Measurements from ENCODE around the gene CASK.
"Not testable (repeated sequence)": the region's sequence is repeated elsewhere in the genome, so short reads cannot be mapped to it uniquely, and the experiment has no call there.

The CASK gene

DNA sequence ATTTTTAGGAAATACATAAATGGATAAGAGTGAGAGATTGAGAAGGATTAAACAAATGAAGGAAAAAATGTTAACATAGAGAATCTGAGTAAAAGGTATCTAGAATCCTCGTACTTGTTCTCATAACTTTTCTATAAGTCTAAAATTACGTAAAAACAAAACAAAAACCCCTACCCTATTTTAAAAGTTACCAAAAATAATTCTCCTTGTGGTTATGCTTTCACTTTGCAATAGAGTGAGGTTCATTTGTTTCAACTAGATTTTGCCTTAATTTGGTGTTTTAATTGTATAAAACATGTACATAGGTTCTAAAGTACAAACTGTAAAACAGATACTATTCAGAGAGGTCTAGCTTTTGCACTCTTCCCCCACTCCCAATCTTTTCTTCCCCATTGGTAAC is 238.4 kb downstream of the CASK start:
- DNase-seq = no peak

GRCh38 chrX:41684138-41684537 is 239.2 kb downstream of the CASK start:
- DNase-seq = no peak

GRCh38 chrX:41677183-41678060 is 245.9 kb downstream of the CASK start:
- no peak for DNase-seq

GRCh38 chrX:41676361-41676760 is 247.0 kb downstream of the CASK start:
- not testable (repeated sequence) for DNase-seq

- DNase-seq = no peak
Observed at GRCh38 chrX:41672643-41673042, 250.7 kb downstream of the CASK start.

GRCh38 chrX:41671082-41671481 is 252.3 kb downstream of the CASK start:
- DNase-seq = no peak

DNA sequence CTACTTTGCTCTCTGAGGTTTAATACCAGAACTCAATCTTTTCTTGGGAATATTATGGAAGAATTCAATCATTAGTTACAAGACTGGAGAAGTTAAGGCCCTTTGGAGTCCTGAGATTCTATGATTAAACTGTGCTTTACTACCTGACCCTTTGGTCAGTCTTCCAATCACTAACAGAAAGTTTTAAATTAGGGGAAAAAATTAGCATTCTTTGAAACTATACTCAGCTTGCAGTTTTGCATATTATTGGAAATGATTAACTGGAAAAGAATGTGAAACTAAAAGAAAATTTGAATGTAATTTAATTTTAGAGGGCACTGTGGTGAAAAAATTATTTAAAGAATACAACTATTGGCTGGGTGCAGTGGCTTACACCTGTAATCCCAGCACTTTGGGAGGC is 253.2 kb downstream of the CASK start:
- DNase-seq = no peak

DNA sequence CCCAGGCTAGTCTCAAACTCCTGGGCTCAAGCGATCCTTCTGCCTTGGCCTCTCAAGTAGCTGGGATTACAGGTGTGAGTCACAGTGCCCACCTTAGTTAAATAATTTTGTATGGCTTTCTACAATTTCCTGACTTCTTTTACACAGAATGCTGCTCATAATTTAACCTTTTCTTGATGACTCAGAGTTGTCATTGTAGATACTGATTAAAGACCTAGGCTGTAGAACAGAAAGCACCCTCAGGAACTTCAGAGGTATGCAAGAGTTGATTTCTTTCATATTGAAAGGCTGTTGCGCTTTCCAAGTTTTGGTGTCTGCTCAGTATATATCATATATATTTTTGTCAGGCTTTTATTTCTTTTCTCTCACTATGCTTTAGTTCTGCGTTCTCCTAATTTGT is 255.7 kb downstream of the CASK start:
- no peak for DNase-seq

DNA sequence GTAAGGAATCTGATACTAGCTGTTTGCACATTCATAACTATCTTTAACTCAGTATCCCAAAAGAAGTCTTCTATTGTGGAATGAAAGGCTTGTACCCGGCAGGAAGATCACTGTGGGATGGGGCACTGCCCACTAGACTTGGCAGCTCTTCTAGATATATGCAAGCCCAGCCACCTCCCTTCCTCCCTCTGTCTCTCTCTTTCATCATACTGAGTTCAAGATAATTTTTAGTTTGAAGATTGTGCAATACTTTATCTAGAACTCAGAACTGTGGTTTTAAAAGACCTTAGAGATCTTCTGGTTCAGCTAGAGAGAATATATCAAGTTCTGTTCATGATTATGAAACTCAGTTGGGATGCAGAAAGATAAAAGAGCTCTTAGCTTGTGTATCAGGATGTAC is 257.1 kb downstream of the CASK start:
- no peak for DNase-seq

DNA sequence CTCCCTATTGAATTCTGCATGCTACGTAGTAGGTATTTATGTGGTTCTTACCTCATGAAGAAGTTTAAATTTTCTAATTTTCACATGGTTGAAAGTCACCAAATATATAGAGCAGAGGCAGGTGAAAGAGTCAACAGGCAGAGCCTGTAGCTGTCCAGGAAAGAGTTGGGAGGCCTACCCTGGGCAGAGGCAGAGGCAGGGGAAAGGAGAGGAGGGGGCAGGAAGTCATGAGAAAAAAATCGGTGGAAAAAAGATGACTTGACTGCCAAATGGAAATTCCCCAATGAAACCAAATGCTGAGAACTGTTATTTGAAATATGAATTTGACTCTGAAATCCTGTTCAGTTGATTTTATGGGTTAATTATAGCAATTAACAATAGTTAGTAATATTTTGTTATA is 257.7 kb downstream of the CASK start:
- no peak for DNase-seq

- DNase-seq = no peak
Observed at GRCh38 chrX:41664908-41665307, 258.4 kb downstream of the CASK start.

DNA sequence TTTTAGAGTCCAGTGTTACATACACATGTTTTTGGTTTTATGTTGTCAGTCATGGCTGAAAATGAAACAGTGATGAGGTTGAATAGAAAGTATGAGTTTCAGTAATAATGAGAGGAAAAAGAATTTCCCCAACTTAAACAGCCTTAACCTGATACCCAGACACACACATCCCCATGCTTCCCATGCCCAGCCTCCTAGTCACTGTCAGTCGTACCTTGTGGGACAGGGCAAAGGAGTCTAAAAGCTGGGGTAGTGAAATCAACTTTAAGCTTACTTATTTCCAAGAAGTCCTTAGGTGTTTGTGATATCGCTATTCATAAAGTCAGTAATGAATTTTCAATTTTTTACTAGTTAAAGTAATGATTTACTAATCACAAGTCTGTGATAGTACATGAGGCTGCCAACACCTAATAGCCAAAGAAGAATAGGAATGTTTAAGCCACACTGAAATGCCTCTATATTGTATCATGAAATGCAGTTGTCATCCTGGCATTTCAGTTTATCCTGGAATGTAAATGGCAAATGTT is 258.9 kb downstream of the CASK start:
- no peak for DNase-seq

DNA sequence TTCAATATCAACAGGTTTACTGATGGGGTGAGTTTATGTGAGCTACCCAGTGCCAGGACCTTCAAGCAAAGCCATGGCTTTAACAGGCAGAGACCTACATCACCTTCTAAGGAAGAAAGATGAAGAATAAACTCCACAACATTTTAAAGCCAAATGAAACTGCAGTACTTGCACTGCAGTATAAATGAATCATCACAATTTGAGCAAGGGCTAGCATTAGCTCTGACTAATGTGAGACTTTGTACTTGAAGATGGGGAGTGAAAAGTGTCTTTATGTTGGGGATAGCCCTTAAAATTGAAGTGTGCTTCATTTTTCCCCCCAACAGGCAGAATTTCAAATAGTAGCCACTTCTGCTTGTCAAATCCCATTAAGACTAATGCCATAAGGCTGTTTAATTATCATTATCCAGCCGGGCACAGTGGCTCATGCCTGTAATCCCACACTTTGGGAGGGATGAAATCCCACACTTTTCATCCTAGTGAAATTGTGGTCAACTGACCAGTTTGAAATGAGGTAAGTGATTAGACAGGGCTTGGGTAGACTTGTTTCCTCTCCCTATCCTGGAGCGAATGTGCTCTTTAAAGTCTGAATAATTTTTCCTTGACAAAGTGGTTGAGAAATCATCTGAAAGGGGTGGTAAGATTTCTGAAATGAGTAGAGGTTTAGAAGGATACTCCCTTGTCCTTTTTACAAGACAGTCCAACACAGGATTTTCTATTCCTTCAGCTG is 261.8 kb downstream of the CASK start:
- no peak for DNase-seq

GRCh38 chrX:41655631-41656030 is 267.7 kb downstream of the CASK start:
- no peak for DNase-seq

- DNase-seq = no peak
Observed at GRCh38 chrX:41655101-41655500, 268.3 kb downstream of the CASK start.

DNA sequence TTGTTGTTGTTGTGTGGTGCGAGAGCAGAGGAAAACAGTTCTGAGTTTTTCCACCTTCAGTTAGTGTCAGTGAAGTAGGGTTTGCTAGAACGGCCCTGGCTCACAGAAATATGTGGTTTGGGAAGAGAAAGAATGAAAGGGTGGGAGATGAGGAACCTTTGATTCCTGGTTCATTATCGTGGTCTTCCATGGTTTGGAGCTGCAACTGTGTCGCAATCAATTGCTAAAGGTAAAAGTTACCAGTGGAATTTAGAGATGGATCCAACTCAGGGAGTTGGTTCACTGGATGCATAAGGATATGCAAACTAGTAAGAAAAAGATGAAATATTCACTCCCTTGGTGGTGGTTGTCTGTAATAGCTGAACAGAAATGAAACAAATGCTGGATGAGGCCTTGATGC is 270.2 kb downstream of the CASK start:
- DNase-seq = no peak

DNA sequence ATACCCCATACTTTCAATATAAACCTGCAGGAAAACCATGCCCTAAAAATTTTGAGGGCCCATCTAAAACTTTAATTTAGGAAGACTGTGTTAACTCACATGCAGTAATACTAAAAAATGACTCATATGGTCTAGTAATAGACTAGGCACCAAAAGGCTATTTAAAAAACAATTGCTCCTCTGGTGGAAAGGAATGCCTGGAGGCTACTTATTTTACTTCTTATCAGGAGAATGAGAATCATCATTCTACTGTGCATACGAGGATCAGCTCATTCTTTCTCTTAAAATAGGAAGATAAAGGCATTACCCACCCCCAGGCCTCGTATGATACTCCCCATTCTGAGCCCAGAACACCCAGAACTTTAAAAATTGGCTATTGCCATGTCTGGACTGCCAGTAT is 277.2 kb downstream of the CASK start:
- not testable (repeated sequence) for DNase-seq

DNA sequence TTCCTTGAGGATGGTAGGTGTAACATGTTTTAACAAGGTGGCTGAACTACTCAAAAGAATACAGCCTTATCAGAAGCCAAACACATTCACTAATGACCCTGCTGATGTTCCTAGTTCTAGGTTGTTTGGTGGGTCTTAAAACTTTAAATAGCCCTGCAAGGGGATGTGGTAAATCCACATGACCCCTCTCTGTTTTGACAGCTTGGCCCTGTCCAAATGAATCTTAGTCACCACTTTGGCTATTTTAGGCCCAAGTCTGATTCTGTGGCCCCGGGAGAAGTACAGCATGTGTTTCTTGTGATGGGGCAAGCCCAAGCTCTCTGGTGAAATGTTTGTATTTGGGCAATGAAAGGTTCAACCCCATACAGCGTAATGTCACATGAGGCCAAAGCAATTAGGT is 289.1 kb downstream of the CASK start:
- no peak for DNase-seq

DNA sequence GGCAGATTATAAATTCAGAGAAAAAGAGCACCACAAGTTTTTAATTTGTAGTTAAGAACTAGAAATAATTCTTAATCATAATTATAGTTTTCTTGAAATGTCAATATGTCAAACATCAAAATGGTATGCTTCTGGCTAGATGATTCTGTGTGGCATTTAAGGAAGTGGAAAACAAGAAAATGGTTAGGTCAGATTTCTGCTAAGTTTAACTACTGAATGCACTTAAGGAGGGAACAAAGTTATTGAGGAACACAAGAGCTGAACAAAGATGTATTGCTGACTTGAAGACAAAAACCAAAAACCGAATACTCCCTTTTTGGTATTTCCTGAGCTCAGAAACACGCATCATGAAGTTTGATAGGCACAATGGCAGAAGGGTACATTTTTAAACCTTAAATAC is 293.3 kb downstream of the CASK start:
- DNase-seq = no peak

GRCh38 chrX:41629539-41629938 is 293.8 kb downstream of the CASK start:
- DNase-seq = no peak

DNA sequence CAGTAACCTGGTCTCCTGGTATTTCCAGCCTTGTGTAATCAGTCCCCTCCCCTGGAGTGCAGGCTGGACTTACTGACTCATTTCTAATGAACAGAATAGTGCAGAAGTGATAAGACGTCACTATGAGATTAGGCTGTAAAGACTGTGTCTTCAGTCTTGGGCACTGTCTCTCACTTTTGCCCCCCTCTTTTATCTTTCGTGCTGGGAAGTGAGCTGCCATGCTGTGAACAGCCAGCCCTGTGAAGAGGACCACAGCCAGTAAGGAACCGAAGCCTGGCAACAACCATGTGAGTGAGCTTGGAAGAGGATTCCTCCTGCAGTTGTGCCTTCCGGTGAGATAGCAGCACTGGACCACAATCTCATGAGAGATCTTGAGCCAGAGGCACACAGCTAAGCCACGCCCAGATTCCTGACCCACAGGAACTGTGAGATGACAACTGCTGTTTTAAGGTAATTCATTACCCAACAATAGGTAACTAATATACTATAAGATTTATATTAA is 302.1 kb downstream of the CASK start:
- no peak for DNase-seq

- DNase-seq = no peak
Observed at GRCh38 chrX:41619221-41619620, 304.1 kb downstream of the CASK start.

GRCh38 chrX:41616935-41617334 is 306.4 kb downstream of the CASK start:
- no peak for DNase-seq

- DNase-seq = no peak
Observed at GRCh38 chrX:41616255-41616654, 307.1 kb downstream of the CASK start.
